K562 (cell line): Measurements from ENCODE around the gene DNAJC13. TPM values are rescaled to one million over a fixed set of nuclear protein-coding genes. Genes with fewer than 3 reads are reported as not detected.

Source experiments
- ATAC-seq: fragments of 200-7000 bp; cut with Tn5 transposase; 3 replicates; pipeline ENCODE4 v1.9.1; 2020; ENCODE audit warnings: moderate library complexity
- BruUV-seq: library from RNA; stranded (reverse); fragments of 400-500 nt; replicated peaks from 2 replicates; lab custom pipeline; 2021; lab: Mats Ljungman, UMichigan
- CTCF ChIA-PET: fragments of 300-600 bp; formaldehyde crosslinking; extraction: SDS; loops from one replicate; lab custom pipeline; 2021; ENCODE audit warnings: low intra/inter-chr PET ratio; lab: Yijun Ruan, JAX
- POLR2A ChIA-PET: fragments of 300-600, 350-650 bp; sonication (Branson Sonifier 250); formaldehyde crosslinking; extraction: SDS; loops from one replicate; lab custom pipeline; 2021; ENCODE audit warnings: antibody characterized with exemption, inconsistent platforms; lab: Yijun Ruan, JAX
- DNase-seq, 4 experiments: peaks; one replicate each; pipeline versions ENCODE4 v3.0.0 to v3.0.0-alpha.2; 2011 to 2018; ENCODE audit warnings: low spot score in 3 of 4, mixed read lengths in 3 of 4; ENCODE audit errors: extremely low read depth in 1 of 4
- FAIRE-seq: peaks from 2 replicates; lab custom pipeline; 2011; peaks lifted over from hg19 to GRCh38; lab: Jason Lieb, UNC
- H2AFZ ChIP-seq: 2 replicates; pipeline ENCODE4 v1.6.0; 2011; ENCODE audit warnings: low read depth, low read length, control low read depth, inconsistent platforms
- H3K27ac ChIP-seq: fragments of 200-600 bp; 3 replicates; pipeline ENCODE4 v1.8.0; 2011; ENCODE audit warnings: low read depth, mild to moderate bottlenecking, control low read depth, inconsistent platforms, low read length, moderate library complexity, mixed read lengths; ENCODE audit errors: extremely low read depth
- H3K27me3 ChIP-seq, 2 experiments: fragments of 300-600 bp in 1 of 2; 2 replicates in 1 of 2; 3 replicates in 1 of 2; pipeline versions ENCODE4 v1.6.0 to v1.8.0; 2011; ENCODE audit warnings: inconsistent platforms in 2 of 2, low read length in 2 of 2, mild to moderate bottlenecking in 1 of 2, mixed read lengths in 1 of 2, moderate library complexity in 1 of 2; ENCODE audit not compliant: control insufficient read depth in 2 of 2, insufficient read depth in 2 of 2
- H3K36me3 ChIP-seq: fragments of 300-600 bp; 3 replicates; pipeline ENCODE4 v1.8.0; 2011; ENCODE audit warnings: mild to moderate bottlenecking, low read length, inconsistent platforms; ENCODE audit not compliant: control insufficient read depth, insufficient read depth
- H3K4me1 ChIP-seq, 2 experiments: fragments of 200-600 bp in 1 of 2; replicated peaks in 1 of 2; 2 replicates in 1 of 2; 3 replicates in 1 of 2; pipeline versions ENCODE4 v1.5.1 to v1.8.0; 2011; ENCODE audit warnings: inconsistent platforms in 2 of 2, low read length in 2 of 2, mild to moderate bottlenecking in 1 of 2, mixed read lengths in 1 of 2, moderate library complexity in 1 of 2; ENCODE audit not compliant: control insufficient read depth in 2 of 2, insufficient read depth in 2 of 2
- H3K4me2 ChIP-seq: 2 replicates; pipeline ENCODE4 v1.6.1; 2011; ENCODE audit warnings: low read length, control low read depth, inconsistent platforms, mixed read lengths; ENCODE audit not compliant: insufficient read depth
- H3K4me3 ChIP-seq: fragments of 200-600 bp; sonication (generic), shearing (Covaris generic); 2 replicates; pipeline ENCODE4 v1.5.1; 2016; ENCODE audit warnings: control low read depth, inconsistent platforms
- H3K79me2 ChIP-seq: fragments of 200-600 bp; 3 replicates; pipeline ENCODE4 v1.8.0; 2011; ENCODE audit warnings: low read length, inconsistent platforms; ENCODE audit not compliant: control insufficient read depth, insufficient read depth
- H3K9ac ChIP-seq, 2 experiments: 2 replicates each; pipeline versions ENCODE4 v1.6.0 to v1.6.1; 2011; ENCODE audit warnings: low read depth in 2 of 2, low read length in 2 of 2, control low read depth in 1 of 2, inconsistent platforms in 1 of 2, mild to moderate bottlenecking in 1 of 2, mixed read lengths in 1 of 2; ENCODE audit not compliant: insufficient read depth in 1 of 2
- H3K9me1 ChIP-seq: one replicate; pipeline ENCODE4 v1.6.0; 2011; ENCODE audit warnings: inconsistent platforms, mild to moderate bottlenecking, low read length, moderate library complexity; ENCODE audit not compliant: control insufficient read depth, insufficient read depth
- H3K9me3 ChIP-seq: replicated peaks from 2 replicates; pipeline ENCODE4 v1.5.1; 2011; ENCODE audit warnings: low read depth, low read length, inconsistent platforms; ENCODE audit not compliant: control insufficient read depth, insufficient read depth
- H4K20me1 ChIP-seq: replicated peaks from 2 replicates; pipeline ENCODE4 v1.6.1; 2011; ENCODE audit warnings: low read length, inconsistent platforms, mixed read lengths; ENCODE audit not compliant: control insufficient read depth, insufficient read depth
- BHLHE40 ChIP-seq: IDR thresholded peaks from 2 replicates; pipeline ENCODE4 v1.6.1; 2011; ENCODE audit warnings: low read length, improper control_type of control experiment
- ERF ChIP-seq: fragments of 450-650 bp; formaldehyde crosslinking; IDR thresholded peaks from 2 replicates; pipeline ENCODE4 v1.4.0; 2020; ENCODE audit warnings: mild to moderate bottlenecking, mixed read lengths
- HOXB6 ChIP-seq: fragments of 250-450 bp; sonication (Bioruptor Pico); IDR thresholded peaks from 2 replicates; pipeline ENCODE4 v1.5.1; 2022; ENCODE audit warnings: mild to moderate bottlenecking, borderline replicate concordance
- MED1 ChIP-seq: sonication (generic); formaldehyde crosslinking; IDR thresholded peaks from 2 replicates; pipeline ENCODE4 v1.8.1; 2023; ENCODE audit warnings: missing genetic modification reagents, borderline replicate concordance
- NR3C1 ChIP-seq: sonication (generic); formaldehyde crosslinking; IDR thresholded peaks from 2 replicates; pipeline ENCODE4 v1.8.1; 2022; ENCODE audit warnings: missing genetic modification reagents
- RBM25 ChIP-seq: fragments of 200-400 bp; formaldehyde crosslinking; IDR thresholded peaks from 2 replicates; pipeline ENCODE4 v1.6.1; 2018; ENCODE audit warnings: low read length, low read depth, moderate library complexity; ENCODE audit not compliant: severe bottlenecking
- TARDBP ChIP-seq: fragments of 450-650 bp; IDR thresholded peaks from 2 replicates; pipeline ENCODE4 v1.6.1; 2016
- ZNF316 ChIP-seq: fragments of 450-650 bp; IDR thresholded peaks from 2 replicates; pipeline ENCODE4 v1.6.1; 2016
- ZNF764 ChIP-seq: fragments of 250-450 bp; sonication (Bioruptor Pico); IDR thresholded peaks from 2 replicates; pipeline ENCODE4 v1.4.0; 2020; ENCODE audit warnings: low read depth, mild to moderate bottlenecking, moderate library complexity
- WGBS: fragments of 100-300 bp; shearing (Covaris generic); methylation state at CpG from one replicate; pipeline ENCODE4 v1.1.6; 2016; ENCODE audit warnings: low coverage, mixed read lengths; ENCODE audit not compliant: insufficient coverage; ENCODE audit errors: missing lambda C conversion rate; 5-methylcytosine and 5-hydroxymethylcytosine counted together
- in situ Hi-C: fragments of 300-500 bp; cut with MboI; formaldehyde crosslinking; loops from 4 replicates; pipeline ENCODE4 v1.15.0; 2018; ENCODE audit warnings: inconsistent platforms, mixed read lengths
- intact Hi-C: fragments of 100-400 bp; cut with micrococcal nuclease; formaldehyde crosslinking; loops from 2 replicates; pipeline ENCODE4 v1.14.2; 2022
- polyA plus RNA-seq, 8 experiments: library from polyadenylated mRNA; depleted of rRNA in 4 of 8; stranded (reverse) in 5 of 8; unstranded in 3 of 8; fragments of >200 nt; fragmentation: Nextera tagmentation in 2 of 8; fragmentation: Illumina TruSeq in 1 of 8; extraction: Ambion mirVana in 2 of 8; extraction: Trizol in 1 of 8; gene quantifications; 2 replicates each; pipeline versions ENCODE4 v1.2.1 to v1.2.3, GENCODE V29; 2011 to 2014; ENCODE audit warnings: inconsistent platforms in 1 of 8, missing spikeins in 1 of 8
- total RNA-seq, 7 experiments: library from RNA; depleted of rRNA in 6 of 7; stranded (reverse); fragments of >200 nt in 6 of 7; fragmentation: Illumina TruSeq in 2 of 7; extraction: Trizol in 2 of 7; gene quantifications; 2 replicates each; pipeline versions ENCODE4 v1.2.1 to v1.2.3, GENCODE V29; 2011 to 2021; ENCODE audit warnings: low replicate concordance in 1 of 7
- TF ChIP-seq, protein P1 (sequence below), 2 experiments: fragments of 450-650 bp in 1 of 2; sonication (generic) in 1 of 2; formaldehyde crosslinking in 1 of 2; IDR thresholded peaks; 2 replicates each; pipeline versions ENCODE4 v1.7.1 to v1.9.0; 2016 to 2022; ENCODE audit warnings: inconsistent platforms in 1 of 2, mild to moderate bottlenecking in 1 of 2, missing genetic modification reagents in 1 of 2

DNAJC13 gene
- total and polyA plus RNA-seq, 9 of the 15 experiments (the other 6 are each of a cell fraction or from before 2014, with no cell fraction given) = 2.9 to 17.1 (median 10.2) TPM

- no peaks in the 10 kb centered on the region for H3K9me1 ChIP-seq
- H3K79me2 ChIP-seq = no peaks in the 10 kb centered on the region
- WGBS = 11% methylated on average over 2 of the region's 2 CpGs
- ChIA-PET CTCF (no interaction called here), POLR2A (no interaction called here)
- no peak overlapping the region for H3K4me3 ChIP-seq
- FAIRE-seq = no peak
- in situ Hi-C loops = no loop called here
- H3K9ac ChIP-seq = no peak overlapping the region
- TF ChIP-seq NR3C1 = no peak
- peak; percentile 27; the same call in 1 of the 2 replicates for TF ChIP-seq ZNF316
- no peak for TF ChIP-seq ERF (CRISPR knock-in tag)
- TF ChIP-seq BHLHE40 = no peak
- TF ChIP-seq, protein P1, sequence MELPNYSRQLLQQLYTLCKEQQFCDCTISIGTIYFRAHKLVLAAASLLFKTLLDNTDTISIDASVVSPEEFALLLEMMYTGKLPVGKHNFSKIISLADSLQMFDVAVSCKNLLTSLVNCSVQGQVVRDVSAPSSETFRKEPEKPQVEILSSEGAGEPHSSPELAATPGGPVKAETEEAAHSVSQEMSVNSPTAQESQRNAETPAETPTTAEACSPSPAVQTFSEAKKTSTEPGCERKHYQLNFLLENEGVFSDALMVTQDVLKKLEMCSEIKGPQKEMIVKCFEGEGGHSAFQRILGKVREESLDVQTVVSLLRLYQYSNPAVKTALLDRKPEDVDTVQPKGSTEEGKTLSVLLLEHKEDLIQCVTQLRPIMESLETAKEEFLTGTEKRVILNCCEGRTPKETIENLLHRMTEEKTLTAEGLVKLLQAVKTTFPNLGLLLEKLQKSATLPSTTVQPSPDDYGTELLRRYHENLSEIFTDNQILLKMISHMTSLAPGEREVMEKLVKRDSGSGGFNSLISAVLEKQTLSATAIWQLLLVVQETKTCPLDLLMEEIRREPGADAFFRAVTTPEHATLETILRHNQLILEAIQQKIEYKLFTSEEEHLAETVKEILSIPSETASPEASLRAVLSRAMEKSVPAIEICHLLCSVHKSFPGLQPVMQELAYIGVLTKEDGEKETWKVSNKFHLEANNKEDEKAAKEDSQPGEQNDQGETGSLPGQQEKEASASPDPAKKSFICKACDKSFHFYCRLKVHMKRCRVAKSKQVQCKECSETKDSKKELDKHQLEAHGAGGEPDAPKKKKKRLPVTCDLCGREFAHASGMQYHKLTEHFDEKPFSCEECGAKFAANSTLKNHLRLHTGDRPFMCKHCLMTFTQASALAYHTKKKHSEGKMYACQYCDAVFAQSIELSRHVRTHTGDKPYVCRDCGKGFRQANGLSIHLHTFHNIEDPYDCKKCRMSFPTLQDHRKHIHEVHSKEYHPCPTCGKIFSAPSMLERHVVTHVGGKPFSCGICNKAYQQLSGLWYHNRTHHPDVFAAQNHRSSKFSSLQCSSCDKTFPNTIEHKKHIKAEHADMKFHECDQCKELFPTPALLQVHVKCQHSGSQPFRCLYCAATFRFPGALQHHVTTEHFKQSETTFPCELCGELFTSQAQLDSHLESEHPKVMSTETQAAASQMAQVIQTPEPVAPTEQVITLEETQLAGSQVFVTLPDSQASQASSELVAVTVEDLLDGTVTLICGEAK (IDR thresholded peaks at IDR 0.05) = no peak
- TF ChIP-seq, protein P1 (CRISPR knock-in tag; IDR thresholded peaks at IDR 0.05) = no peak
- TF ChIP-seq MED1 = no peak
- TF ChIP-seq HOXB6 = no peak
- no peak for TF ChIP-seq TARDBP
- peak; percentile 49 for TF ChIP-seq RBM25
- TF ChIP-seq ZNF764 (CRISPR knock-in tag) = no peak
- TF ChIP-seq, all 486 proteins: peak for 2
- Histone ChIP-seq H2AFZ (no peak overlapping the region), H3K9me3 (no peaks in the 10 kb centered on the region), H3K36me3 (no peaks in the 10 kb centered on the region), H3K27me3 (no peaks in the 10 kb centered on the region), H3K27ac (no peak overlapping the region), H3K4me2 (no peak overlapping the region), H4K20me1 (no peaks in the 10 kb centered on the region), H3K4me1 (no peaks in the 10 kb centered on the region)
- intact Hi-C loops = no loop called here
- DNase-seq (no peak), ATAC-seq (no peak)
- BruUV-seq = no TSS peak
Measured at GRCh38 chr3:132569153-132569552, 151.9 kb downstream of the DNAJC13 start.
